ENCODE data around the gene RABGAP1L.
"Not testable (repeated sequence)": the region's sequence is repeated elsewhere in the genome, so short reads cannot be mapped to it uniquely, and the experiment has no call there.

The RABGAP1L gene

GRCh38 chr1:174286042-174286441 lies 126.7 kb downstream of the RABGAP1L start:
- DNase-seq (ENCODE audit: low read depth in 1 of 2, low spot score in 1 of 2) = no peak

- DNase-seq (ENCODE audit: low read depth in 1 of 2, low spot score in 1 of 2) = no peak
Measured at GRCh38 chr1:174289644-174290310, 130.5 kb downstream of the RABGAP1L start.

GRCh38 chr1:174291059-174291458 lies 131.7 kb downstream of the RABGAP1L start:
- no peak for DNase-seq (ENCODE audit: low read depth in 1 of 2, low spot score in 1 of 2)

- DNase-seq (ENCODE audit: low read depth in 1 of 2, low spot score in 1 of 2) = no peak
Measured at GRCh38 chr1:174296309-174296708, 137.0 kb downstream of the RABGAP1L start.

GRCh38 chr1:174297351-174297750 lies 138.0 kb downstream of the RABGAP1L start:
- no peak for DNase-seq (ENCODE audit: low read depth in 1 of 2, low spot score in 1 of 2)

GRCh38 chr1:174301295-174302077 lies 142.2 kb downstream of the RABGAP1L start:
- DNase-seq (ENCODE audit: low read depth in 1 of 2, low spot score in 1 of 2) = no peak

GRCh38 chr1:174308604-174309003 lies 149.3 kb downstream of the RABGAP1L start:
- DNase-seq (ENCODE audit: low read depth in 1 of 2, low spot score in 1 of 2) = no peak

GRCh38 chr1:174309490-174309889 lies 150.2 kb downstream of the RABGAP1L start:
- DNase-seq (ENCODE audit: low read depth in 1 of 2, low spot score in 1 of 2) = no peak

GRCh38 chr1:174314433-174314832 lies 155.1 kb downstream of the RABGAP1L start:
- DNase-seq (ENCODE audit: low read depth in 1 of 2, low spot score in 1 of 2) = no peak

- no peak for DNase-seq (ENCODE audit: low read depth in 1 of 2, low spot score in 1 of 2)
Measured at GRCh38 chr1:174315239-174315638, 155.9 kb downstream of the RABGAP1L start.

GRCh38 chr1:174320897-174321296 lies 161.6 kb downstream of the RABGAP1L start:
- not testable (repeated sequence) for DNase-seq (ENCODE audit: low read depth in 1 of 2, low spot score in 1 of 2)

GRCh38 chr1:174322202-174322862 lies 163.0 kb downstream of the RABGAP1L start:
- DNase-seq (ENCODE audit: low read depth in 1 of 2, low spot score in 1 of 2) = no peak

- DNase-seq (ENCODE audit: low read depth in 1 of 2, low spot score in 1 of 2) = no peak
Measured at GRCh38 chr1:174324493-174324892, 165.2 kb downstream of the RABGAP1L start.

- no peak for DNase-seq (ENCODE audit: low read depth in 1 of 2, low spot score in 1 of 2)
Measured at GRCh38 chr1:174324939-174325338, 165.6 kb downstream of the RABGAP1L start.

- no peak for DNase-seq (ENCODE audit: low read depth in 1 of 2, low spot score in 1 of 2)
Measured at GRCh38 chr1:174326278-174326677, 167.0 kb downstream of the RABGAP1L start.

- no peak for DNase-seq (ENCODE audit: low read depth in 1 of 2, low spot score in 1 of 2)
Measured at GRCh38 chr1:174333437-174333836, 174.1 kb downstream of the RABGAP1L start.

- DNase-seq (ENCODE audit: low read depth in 1 of 2, low spot score in 1 of 2) = no peak
Measured at GRCh38 chr1:174337000-174337681, 177.8 kb downstream of the RABGAP1L start.

GRCh38 chr1:174340404-174340803 lies 181.1 kb downstream of the RABGAP1L start:
- DNase-seq (ENCODE audit: low read depth in 1 of 2, low spot score in 1 of 2) = not testable (repeated sequence)

GRCh38 chr1:174344162-174344561 lies 184.8 kb downstream of the RABGAP1L start:
- no peak for DNase-seq (ENCODE audit: low read depth in 1 of 2, low spot score in 1 of 2)

- no peak for DNase-seq (ENCODE audit: low read depth in 1 of 2, low spot score in 1 of 2)
Measured at GRCh38 chr1:174352117-174352516, 192.8 kb downstream of the RABGAP1L start.

- DNase-seq (ENCODE audit: low read depth in 1 of 2, low spot score in 1 of 2) = no peak
Measured at GRCh38 chr1:174352883-174353608, 193.7 kb downstream of the RABGAP1L start.

Data from activated CD4-positive, alpha-beta T cell treated with anti-CD3 and anti-CD28 coated beads, Interleukin-2, amount 50 U/mL, for 24 hours (primary cell).